NOMO-1 (cell line): ENCODE measurements around the gene FBXL13.
"Not testable (repeated sequence)": the region's sequence is repeated elsewhere in the genome, so short reads cannot be mapped to it uniquely, and the experiment has no call there.

ENCODE experiments used
- DNase-seq, 2 experiments: peaks; one replicate each; lab custom pipeline; 2025; ENCODE audit not compliant: unreplicated experiment in 2 of 2; lab: John Stamatoyannopoulos, UW

Gene FBXL13

GRCh38 chr7:103074519-103075336 is at the start of gene FBXL13, which contains the start of gene ARMC10:
Gene FBXL13 (minus strand): TSS chr7:103074796.
Gene ARMC10 (plus strand): TSS chr7:103075140. CDS start chr7:103075273, 133 bp downstream.
- peak; percentile 69 to 92 for DNase-seq

- peak in 1 of 2 experiments; percentile 9 for DNase-seq
Observed at GRCh38 chr7:103123529-103123928, 48.9 kb upstream of the FBXL13 start.

GRCh38 chr7:103121641-103122040 is 47.0 kb upstream of the FBXL13 start:
- no peak for DNase-seq

GRCh38 chr7:103120362-103120761 is 45.8 kb upstream of the FBXL13 start:
- no peak for DNase-seq

GRCh38 chr7:103119791-103120291 is 45.2 kb upstream of the FBXL13 start:
- no peak for DNase-seq

GRCh38 chr7:103117465-103117864 is 42.9 kb upstream of the FBXL13 start:
- DNase-seq: no peak

- DNase-seq: no peak
Observed at GRCh38 chr7:103116991-103117390, 42.4 kb upstream of the FBXL13 start.

GRCh38 chr7:103116511-103116910 is 41.9 kb upstream of the FBXL13 start:
- DNase-seq: no peak

GRCh38 chr7:103115771-103116170 is 41.2 kb upstream of the FBXL13 start:
- no peak for DNase-seq

- DNase-seq: no peak
Observed at GRCh38 chr7:103114576-103115008, 40.0 kb upstream of the FBXL13 start.

- DNase-seq: no peak
Observed at GRCh38 chr7:103113164-103113563, 38.6 kb upstream of the FBXL13 start.

GRCh38 chr7:103106703-103107070 is 32.1 kb upstream of the FBXL13 start:
- DNase-seq: not testable (repeated sequence)

- no peak for DNase-seq
Observed at GRCh38 chr7:103106005-103106702, 31.6 kb upstream of the FBXL13 start.

GRCh38 chr7:103101543-103101942 is 26.9 kb upstream of the FBXL13 start:
- no peak for DNase-seq

- no peak for DNase-seq
Observed at GRCh38 chr7:103100348-103100747, 25.8 kb upstream of the FBXL13 start.

- no peak for DNase-seq
Observed at GRCh38 chr7:103097041-103097440, 22.4 kb upstream of the FBXL13 start.

- DNase-seq: not testable (repeated sequence)
Observed at GRCh38 chr7:103095558-103095957, 21.0 kb upstream of the FBXL13 start.

GRCh38 chr7:103094102-103094501 is 19.5 kb upstream of the FBXL13 start:
- no peak for DNase-seq

- no peak for DNase-seq
Observed at GRCh38 chr7:103093429-103093828, 18.8 kb upstream of the FBXL13 start.

- DNase-seq: not testable (repeated sequence)
Observed at GRCh38 chr7:103092321-103092720, 17.7 kb upstream of the FBXL13 start.

GRCh38 chr7:103083210-103083609 is 8.6 kb upstream of the FBXL13 start:
- DNase-seq: no peak

- DNase-seq: no peak
Observed at GRCh38 chr7:103082497-103082896, 7.9 kb upstream of the FBXL13 start.
